K562 (cell line): Measurements from ENCODE around the gene FNBP1. TPM values are rescaled to one million over a fixed set of nuclear protein-coding genes. Genes with fewer than 3 reads are reported as not detected.
A peak's percentile ranks its signal among the peaks of the same experiment; 100 is the strongest.

ENCODE experiments used
- ARID3A ChIP-seq: IDR thresholded peaks from 2 replicates; pipeline ENCODE4 v1.6.1; 2012; ENCODE audit warnings: low read depth, low read length, improper control_type of control experiment, borderline replicate concordance
- C11orf30 ChIP-seq: fragments of 450-650 bp; IDR thresholded peaks from 2 replicates; pipeline ENCODE4 v1.6.1; 2016; ENCODE audit warnings: low read depth, mild to moderate bottlenecking
- CBX8 ChIP-seq: fragments of 200-600 bp; sonication (generic); IDR thresholded peaks from 2 replicates; pipeline ENCODE4 v1.6.1; 2012; ENCODE audit warnings: borderline replicate concordance, mixed run types, low read depth, mild to moderate bottlenecking, moderate library complexity, mixed read lengths, low read length, control low read depth, inconsistent platforms; ENCODE audit not compliant: poor library complexity, severe bottlenecking; ENCODE audit errors: extremely low read depth
- CHD1 ChIP-seq: fragments of 200-600 bp; sonication (generic); IDR thresholded peaks from one replicate; pipeline ENCODE4 v1.6.1; 2012; ENCODE audit warnings: mild to moderate bottlenecking, moderate library complexity, low read length, inconsistent platforms
- EHMT2 ChIP-seq: fragments of 450-650 bp; IDR thresholded peaks from 2 replicates; pipeline ENCODE4 v1.6.1; 2018; ENCODE audit warnings: antibody characterized with exemption
- ETV6 ChIP-seq, 3 experiments: fragments of 150-350 bp in 1 of 3; sonication (generic) in 1 of 3; formaldehyde crosslinking in 1 of 3; IDR thresholded peaks; 2 replicates each; pipeline versions ENCODE4 v1.6.1 to v1.8.0; 2014 to 2022; ENCODE audit warnings: borderline replicate concordance in 2 of 3, low read depth in 2 of 3, antibody characterized with exemption in 1 of 3, low read length in 1 of 3, mild to moderate bottlenecking in 1 of 3, missing genetic modification reagents in 1 of 3
- FIP1L1 ChIP-seq: fragments of 200-400 bp; formaldehyde crosslinking; IDR thresholded peaks from 2 replicates; pipeline ENCODE4 v1.6.1; 2018; ENCODE audit warnings: mild to moderate bottlenecking, low read depth, low read length; ENCODE audit not compliant: poor library complexity, severe bottlenecking
- GTF2E2 ChIP-seq: fragments of 200-800 bp; sonication (Bioruptor generic); IDR thresholded peaks from 2 replicates; pipeline ENCODE4 v1.6.1; 2016; ENCODE audit warnings: missing genetic modification characterization, missing compliant biosample characterization
- GTF2F1 ChIP-seq: IDR thresholded peaks from 2 replicates; pipeline ENCODE4 v1.6.1; 2011; ENCODE audit warnings: low read depth, low read length, improper control_type of control experiment
- JUN ChIP-seq, 2 experiments: sonication (generic) in 1 of 2; formaldehyde crosslinking in 1 of 2; IDR thresholded peaks; 2 replicates each; pipeline versions ENCODE4 v1.6.1 to v1.8.0; 2012 to 2022; ENCODE audit warnings: borderline replicate concordance in 2 of 2, mild to moderate bottlenecking in 2 of 2, improper control_type of control experiment in 1 of 2, low read depth in 1 of 2, low read length in 1 of 2, missing genetic modification reagents in 1 of 2
- KLF16 ChIP-seq: IDR thresholded peaks from 2 replicates; pipeline ENCODE4 v1.6.1; 2016; ENCODE audit warnings: antibody characterized with exemption
- L3MBTL2 ChIP-seq: fragments of 450-650 bp; IDR thresholded peaks from 2 replicates; pipeline ENCODE4 v1.6.1; 2016; ENCODE audit warnings: mild to moderate bottlenecking, moderate library complexity
- MAFF ChIP-seq: IDR thresholded peaks from 2 replicates; pipeline ENCODE4 v1.6.1; 2012; ENCODE audit warnings: low read length, improper control_type of control experiment
- MCM5 ChIP-seq: fragments of 450-650 bp; IDR thresholded peaks from 2 replicates; pipeline ENCODE4 v1.6.1; 2016; ENCODE audit warnings: low read depth
- RBM25 ChIP-seq: fragments of 200-400 bp; formaldehyde crosslinking; IDR thresholded peaks from 2 replicates; pipeline ENCODE4 v1.6.1; 2018; ENCODE audit warnings: low read length, low read depth, moderate library complexity; ENCODE audit not compliant: severe bottlenecking
- RBM39 ChIP-seq: fragments of 200-400 bp; formaldehyde crosslinking; optimal IDR thresholded peaks from 2 replicates; pipeline ENCODE3; 2018; ENCODE audit warnings: low read depth, low read length
- SMAD1 ChIP-seq: fragments of 150-350 bp; IDR thresholded peaks from 2 replicates; pipeline ENCODE4 v1.6.1; 2014; ENCODE audit warnings: low read length, low read depth; ENCODE audit not compliant: partially characterized antibody
- SMARCE1 ChIP-seq: fragments of 450-650 bp; IDR thresholded peaks from 2 replicates; pipeline ENCODE4 v1.7.1; 2016; ENCODE audit warnings: mild to moderate bottlenecking
- TBL1XR1 ChIP-seq, 2 experiments: IDR thresholded peaks; 2 replicates each; pipeline ENCODE4 v1.6.1; 2012; ENCODE audit warnings: improper control_type of control experiment in 2 of 2, low read length in 2 of 2, mild to moderate bottlenecking in 1 of 2
- TFAM ChIP-seq: fragments of 250-450 bp; sonication (Bioruptor Pico); conservative IDR thresholded peaks from 2 replicates; pipeline ENCODE4 v1.5.0; 2021; ENCODE audit warnings: mild to moderate bottlenecking, moderate library complexity
- ZBTB17 ChIP-seq: fragments of 450-650 bp; formaldehyde crosslinking; IDR thresholded peaks from 2 replicates; pipeline ENCODE4 v1.4.0; 2020; ENCODE audit warnings: mild to moderate bottlenecking
- ZNF12 ChIP-seq: sonication (generic); formaldehyde crosslinking; IDR thresholded peaks from 2 replicates; pipeline ENCODE4 v1.4.0; 2020; ENCODE audit warnings: mild to moderate bottlenecking, missing genetic modification reagents
- ZNF232 ChIP-seq: sonication (generic); formaldehyde crosslinking; IDR thresholded peaks from 2 replicates; pipeline ENCODE4 v1.8.0; 2022; ENCODE audit warnings: mild to moderate bottlenecking, missing genetic modification reagents
- ZNF444 ChIP-seq: fragments of 250-450 bp; sonication (Bioruptor Pico); IDR thresholded peaks from 2 replicates; pipeline ENCODE4 v1.4.0; 2020; ENCODE audit warnings: mild to moderate bottlenecking, moderate library complexity
- ZNF449 ChIP-seq: fragments of 250-450 bp; sonication (Bioruptor Pico); IDR thresholded peaks from 2 replicates; pipeline ENCODE4 v1.8.0; 2022; ENCODE audit warnings: moderate library complexity, mild to moderate bottlenecking, inconsistent platforms
- ZNF695 ChIP-seq: fragments of 450-650 bp; formaldehyde crosslinking; IDR thresholded peaks from 2 replicates; pipeline ENCODE4 v1.4.0; 2020; ENCODE audit warnings: mild to moderate bottlenecking, moderate library complexity
- polyA plus RNA-seq, 8 experiments: library from polyadenylated mRNA; depleted of rRNA in 4 of 8; stranded (reverse) in 5 of 8; unstranded in 3 of 8; fragments of >200 nt; fragmentation: Nextera tagmentation in 2 of 8; fragmentation: Illumina TruSeq in 1 of 8; extraction: Ambion mirVana in 2 of 8; extraction: Trizol in 1 of 8; gene quantifications; 2 replicates each; pipeline versions ENCODE4 v1.2.1 to v1.2.3, GENCODE V29; 2011 to 2014; ENCODE audit warnings: inconsistent platforms in 1 of 8, missing spikeins in 1 of 8
- total RNA-seq, 7 experiments: library from RNA; depleted of rRNA in 6 of 7; stranded (reverse); fragments of >200 nt in 6 of 7; fragmentation: Illumina TruSeq in 2 of 7; extraction: Trizol in 2 of 7; gene quantifications; 2 replicates each; pipeline versions ENCODE4 v1.2.1 to v1.2.3, GENCODE V29; 2011 to 2021; ENCODE audit warnings: low replicate concordance in 1 of 7

FNBP1 gene
- total and polyA plus RNA-seq, 9 of the 15 experiments (the other 6 are each of a cell fraction or from before 2014, with no cell fraction given): 1.8 to 14.9 (median 7.6) TPM

GRCh38 chr9:129968690-129969485 is 74.1 kb downstream of the FNBP1 start (continued):
- no peak for TF ChIP-seq CBX8
- TF ChIP-seq CHD1: no peak
- no peak for TF ChIP-seq FIP1L1
- no peak for TF ChIP-seq ZNF449 (CRISPR knock-in tag)
- TF ChIP-seq JUN (IDR thresholded peaks at IDR 0.05; ENCODE audit: borderline replicate concordance, low read depth, low read length): 0 out of 2 replicates have a peak, but pooled peaks have one; percentile 9
- no peak for TF ChIP-seq JUN (CRISPR knock-in tag; IDR thresholded peaks at IDR 0.05; ENCODE audit: borderline replicate concordance)
- no peak for TF ChIP-seq ZNF695 (CRISPR knock-in tag)
- peak; percentile 79; the same call in 1 of the 2 replicates for TF ChIP-seq SMARCE1
- TF ChIP-seq L3MBTL2: no peak
- TF ChIP-seq MAFF: no peak
- TF ChIP-seq ARID3A: no peak; the same call in 1 of the 2 replicates
- no peak for TF ChIP-seq ZNF444 (CRISPR knock-in tag)
- no peak for TF ChIP-seq TBL1XR1 (IDR thresholded peaks at IDR 0.05; ENCODE audit: low read length in 2 of 2)
- TF ChIP-seq GTF2E2 (tag): no peak
- no peak for TF ChIP-seq ZNF232 (CRISPR knock-in tag)
- TF ChIP-seq SMAD1: no peak
- no peak for TF ChIP-seq EHMT2
- TF ChIP-seq TFAM (CRISPR knock-in tag): no peak
- no peak for TF ChIP-seq ZBTB17
- no peak for TF ChIP-seq GTF2F1
- no peak for TF ChIP-seq ETV6 (IDR thresholded peaks at IDR 0.05; ENCODE audit: borderline replicate concordance in 1 of 2, low read depth in 2 of 2, low read length in 1 of 2)
- TF ChIP-seq ETV6 (CRISPR knock-in tag; IDR thresholded peaks at IDR 0.05; ENCODE audit: borderline replicate concordance): no peak
- TF ChIP-seq MCM5: no peak
- no peak for TF ChIP-seq C11orf30
- no peak for TF ChIP-seq RBM25
- TF ChIP-seq ZNF12 (CRISPR knock-in tag): no peak
- TF ChIP-seq RBM39: no peak
- TF ChIP-seq KLF16: no peak
